K562 (cell line): ENCODE measurements around the gene CENPV. TPM values are rescaled to one million over a fixed set of nuclear protein-coding genes. Genes with fewer than 3 reads are reported as not detected.

Experiments
- ATF7 ChIP-seq: fragments of 450-650 bp; IDR thresholded peaks from 2 replicates; pipeline ENCODE4 v1.7.1; 2014; ENCODE audit warnings: mild to moderate bottlenecking, moderate library complexity
- BDP1 ChIP-seq: IDR thresholded peaks from 3 replicates; pipeline ENCODE4 v1.6.1; 2011; ENCODE audit not compliant: insufficient read length, insufficient read depth
- CBFA2T3 ChIP-seq: fragments of 450-650 bp; IDR thresholded peaks from 2 replicates; pipeline ENCODE4 v1.6.1; 2017
- CBX8 ChIP-seq: fragments of 200-600 bp; sonication (generic); IDR thresholded peaks from 2 replicates; pipeline ENCODE4 v1.6.1; 2012; ENCODE audit warnings: borderline replicate concordance, mixed run types, low read depth, mild to moderate bottlenecking, moderate library complexity, mixed read lengths, low read length, control low read depth, inconsistent platforms; ENCODE audit not compliant: poor library complexity, severe bottlenecking; ENCODE audit errors: extremely low read depth
- CHD2 ChIP-seq: IDR thresholded peaks from 2 replicates; pipeline ENCODE4 v1.6.1; 2011; ENCODE audit warnings: low read depth, low read length
- EP300 ChIP-seq: IDR thresholded peaks from 2 replicates; pipeline ENCODE4 v1.6.1; 2012; ENCODE audit warnings: low read length, improper control_type of control experiment
- FUS ChIP-seq: fragments of 200-400 bp; formaldehyde crosslinking; optimal IDR thresholded peaks from 2 replicates; pipeline ENCODE3; 2017; ENCODE audit warnings: low read depth, low read length
- HDAC8 ChIP-seq: fragments of 450-650 bp; IDR thresholded peaks from 2 replicates; pipeline ENCODE4 v1.6.1; 2016; ENCODE audit warnings: mild to moderate bottlenecking, missing genetic modification characterization, moderate library complexity, missing compliant biosample characterization
- MTA2 ChIP-seq: fragments of 450-650 bp; IDR thresholded peaks from 2 replicates; pipeline ENCODE4 v1.6.1; 2016; ENCODE audit warnings: low read depth
- MTA3 ChIP-seq: fragments of 450-650 bp; formaldehyde crosslinking; IDR thresholded peaks from 2 replicates; pipeline ENCODE4 v1.6.1; 2017; ENCODE audit warnings: mild to moderate bottlenecking, borderline replicate concordance
- MYNN ChIP-seq, 2 experiments: sonication (generic); formaldehyde crosslinking in 1 of 2; IDR thresholded peaks; 2 replicates each; pipeline versions ENCODE4 v1.5.0 to v1.6.1; 2016 to 2020; ENCODE audit warnings: antibody characterized with exemption in 1 of 2, missing genetic modification reagents in 1 of 2
- NBN ChIP-seq: fragments of 450-650 bp; IDR thresholded peaks from 2 replicates; pipeline ENCODE4 v1.6.1; 2016; ENCODE audit warnings: low read depth, mild to moderate bottlenecking
- RBM14 ChIP-seq: fragments of 200-400 bp; formaldehyde crosslinking; IDR thresholded peaks from 2 replicates; pipeline ENCODE4 v1.6.1; 2018; ENCODE audit warnings: low read depth, mild to moderate bottlenecking, low read length, moderate library complexity, borderline replicate concordance; ENCODE audit not compliant: insufficient read depth
- TGIF2 ChIP-seq: sonication (generic); formaldehyde crosslinking; IDR thresholded peaks from 2 replicates; pipeline ENCODE4 v1.8.1; 2022; ENCODE audit warnings: mild to moderate bottlenecking, missing genetic modification reagents, moderate library complexity
- TOE1 ChIP-seq, 2 experiments: fragments of 450-650 bp in 1 of 2; sonication (generic) in 1 of 2; formaldehyde crosslinking in 1 of 2; IDR thresholded peaks; 2 replicates each; pipeline versions ENCODE4 v1.7.1 to v1.8.0; 2016 to 2022; ENCODE audit warnings: borderline replicate concordance in 2 of 2, mild to moderate bottlenecking in 2 of 2, antibody characterized with exemption in 1 of 2, inconsistent platforms in 1 of 2, low read depth in 1 of 2, missing genetic modification reagents in 1 of 2, moderate library complexity in 1 of 2
- ZNF174 ChIP-seq: fragments of 250-450 bp; sonication (Bioruptor Pico); IDR thresholded peaks from 2 replicates; pipeline ENCODE4 v1.4.0; 2020; ENCODE audit warnings: mild to moderate bottlenecking
- ZNF24 ChIP-seq: fragments of 450-650 bp; IDR thresholded peaks from 2 replicates; pipeline ENCODE4 v1.6.1; 2016
- ZNF644 ChIP-seq: fragments of 200-800 bp; sonication (Bioruptor generic); IDR thresholded peaks from 2 replicates; pipeline ENCODE4 v1.6.1; 2016; ENCODE audit warnings: low read depth, missing genetic modification characterization, missing compliant biosample characterization
- polyA plus RNA-seq, 8 experiments: library from polyadenylated mRNA; depleted of rRNA in 4 of 8; stranded (reverse) in 5 of 8; unstranded in 3 of 8; fragments of >200 nt; fragmentation: Nextera tagmentation in 2 of 8; fragmentation: Illumina TruSeq in 1 of 8; extraction: Ambion mirVana in 2 of 8; extraction: Trizol in 1 of 8; gene quantifications; 2 replicates each; pipeline versions ENCODE4 v1.2.1 to v1.2.3, GENCODE V29; 2011 to 2014; ENCODE audit warnings: inconsistent platforms in 1 of 8, missing spikeins in 1 of 8
- total RNA-seq, 7 experiments: library from RNA; depleted of rRNA in 6 of 7; stranded (reverse); fragments of >200 nt in 6 of 7; fragmentation: Illumina TruSeq in 2 of 7; extraction: Trizol in 2 of 7; gene quantifications; 2 replicates each; pipeline versions ENCODE4 v1.2.1 to v1.2.3, GENCODE V29; 2011 to 2021; ENCODE audit warnings: low replicate concordance in 1 of 7
- TF ChIP-seq, protein P1 (sequence below): sonication (generic); formaldehyde crosslinking; IDR thresholded peaks from 2 replicates; pipeline ENCODE4 v1.9.0; 2022; ENCODE audit warnings: mild to moderate bottlenecking, missing genetic modification reagents
- TF ChIP-seq, protein P2 (sequence below): IDR thresholded peaks from 3 replicates; pipeline ENCODE4 v1.6.1; 2011; ENCODE audit warnings: borderline replicate concordance, mild to moderate bottlenecking; ENCODE audit not compliant: insufficient read length, insufficient read depth
- TF ChIP-seq, protein P3 (sequence below), 2 experiments: fragments of 450-650 bp; conservative IDR thresholded peaks; 2 replicates each; pipeline ENCODE4 v1.6.1; 2017; ENCODE audit warnings: mild to moderate bottlenecking in 2 of 2, moderate library complexity in 2 of 2
- TF ChIP-seq, protein P4 (sequence below): sonication (generic); formaldehyde crosslinking; IDR thresholded peaks from 2 replicates; pipeline ENCODE4 v1.9.0; 2022; ENCODE audit warnings: mild to moderate bottlenecking, missing genetic modification reagents

The CENPV gene
- total and polyA plus RNA-seq, 9 of the 15 experiments (the other 6 are each of a cell fraction or from before 2014, with no cell fraction given): 17.8 to 131 (median 89.3) TPM

DNA sequence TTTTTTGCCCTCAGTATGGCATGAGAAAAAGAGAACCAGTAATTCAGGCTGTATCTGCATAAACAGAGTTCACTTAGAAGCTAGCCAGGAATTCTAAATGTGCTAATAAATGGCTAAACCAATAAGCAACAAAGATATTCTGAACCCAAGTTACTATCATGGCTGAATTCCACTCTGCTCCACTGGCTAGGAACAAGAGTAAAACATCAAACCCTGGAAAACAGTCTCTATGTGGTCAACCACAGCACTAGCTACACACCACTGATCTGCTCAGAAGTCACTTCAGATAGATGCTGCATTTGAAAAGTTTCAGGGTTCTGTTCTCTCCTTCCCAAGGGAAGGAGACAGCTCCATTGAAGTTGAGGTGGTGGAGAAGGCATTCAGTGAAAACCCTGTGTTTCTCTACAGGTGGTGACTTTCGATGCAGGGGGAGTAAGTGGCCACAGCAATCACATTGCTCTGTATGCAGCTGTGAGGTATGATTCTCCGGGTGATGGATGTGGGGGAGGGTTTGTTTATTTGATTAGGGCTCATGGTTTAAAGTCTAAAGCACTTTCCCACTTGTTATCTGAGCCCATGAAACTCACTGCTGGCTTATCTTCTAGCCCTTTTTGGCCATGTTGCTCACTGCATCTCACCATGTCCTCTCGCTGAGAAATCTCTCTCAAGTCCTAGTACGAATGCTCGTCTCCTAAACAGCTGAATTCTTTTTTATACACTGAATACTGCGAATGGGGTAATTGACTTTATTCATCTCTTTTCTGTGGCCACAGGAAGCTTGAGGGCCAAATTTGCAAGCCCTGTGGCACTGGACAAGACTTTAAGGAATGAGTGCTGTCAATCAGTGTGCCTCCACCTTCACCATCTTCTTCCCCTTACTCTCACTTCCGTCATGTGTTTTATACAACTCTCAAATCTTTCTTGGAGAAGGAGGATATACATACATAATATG lies 39.9 kb downstream of the CENPV start (continued):
- TF ChIP-seq, protein P1, sequence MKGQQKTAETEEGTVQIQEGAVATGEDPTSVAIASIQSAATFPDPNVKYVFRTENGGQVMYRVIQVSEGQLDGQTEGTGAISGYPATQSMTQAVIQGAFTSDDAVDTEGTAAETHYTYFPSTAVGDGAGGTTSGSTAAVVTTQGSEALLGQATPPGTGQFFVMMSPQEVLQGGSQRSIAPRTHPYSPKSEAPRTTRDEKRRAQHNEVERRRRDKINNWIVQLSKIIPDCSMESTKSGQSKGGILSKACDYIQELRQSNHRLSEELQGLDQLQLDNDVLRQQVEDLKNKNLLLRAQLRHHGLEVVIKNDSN (CRISPR knock-in tag): no peak
- 0 out of 2 replicates have a peak, but pooled peaks have one; percentile 11 for TF ChIP-seq MYNN (IDR thresholded peaks at IDR 0.05)
- TF ChIP-seq MYNN (CRISPR knock-in tag; IDR thresholded peaks at IDR 0.05): no peak
- peak; percentile 74; the same call in 1 of the 2 replicates for TF ChIP-seq NBN
- TF ChIP-seq ZNF24: no peak; the same call in 1 of the 2 replicates
- TF ChIP-seq, protein P2, sequence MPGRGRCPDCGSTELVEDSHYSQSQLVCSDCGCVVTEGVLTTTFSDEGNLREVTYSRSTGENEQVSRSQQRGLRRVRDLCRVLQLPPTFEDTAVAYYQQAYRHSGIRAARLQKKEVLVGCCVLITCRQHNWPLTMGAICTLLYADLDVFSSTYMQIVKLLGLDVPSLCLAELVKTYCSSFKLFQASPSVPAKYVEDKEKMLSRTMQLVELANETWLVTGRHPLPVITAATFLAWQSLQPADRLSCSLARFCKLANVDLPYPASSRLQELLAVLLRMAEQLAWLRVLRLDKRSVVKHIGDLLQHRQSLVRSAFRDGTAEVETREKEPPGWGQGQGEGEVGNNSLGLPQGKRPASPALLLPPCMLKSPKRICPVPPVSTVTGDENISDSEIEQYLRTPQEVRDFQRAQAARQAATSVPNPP: no peak
- TF ChIP-seq ATF7: 0 out of 2 replicates have a peak, but pooled peaks have one; percentile 16
- TF ChIP-seq CBX8: no peak
- no peak for TF ChIP-seq HDAC8 (tag)
- no peak for TF ChIP-seq TOE1 (IDR thresholded peaks at IDR 0.05; ENCODE audit: borderline replicate concordance)
- no peak for TF ChIP-seq TOE1 (CRISPR knock-in tag; IDR thresholded peaks at IDR 0.05; ENCODE audit: borderline replicate concordance, low read depth)
- TF ChIP-seq MTA2: peak; percentile 84
- no peak for TF ChIP-seq ZNF644
- TF ChIP-seq BDP1: no peak
- peak; percentile 71 for TF ChIP-seq EP300
- TF ChIP-seq MTA3: peak; percentile 22; the same call in 1 of the 2 replicates
- no peak for TF ChIP-seq CHD2
- peak; percentile 97 for TF ChIP-seq CBFA2T3
- no peak for TF ChIP-seq RBM14
- TF ChIP-seq, protein P3, sequence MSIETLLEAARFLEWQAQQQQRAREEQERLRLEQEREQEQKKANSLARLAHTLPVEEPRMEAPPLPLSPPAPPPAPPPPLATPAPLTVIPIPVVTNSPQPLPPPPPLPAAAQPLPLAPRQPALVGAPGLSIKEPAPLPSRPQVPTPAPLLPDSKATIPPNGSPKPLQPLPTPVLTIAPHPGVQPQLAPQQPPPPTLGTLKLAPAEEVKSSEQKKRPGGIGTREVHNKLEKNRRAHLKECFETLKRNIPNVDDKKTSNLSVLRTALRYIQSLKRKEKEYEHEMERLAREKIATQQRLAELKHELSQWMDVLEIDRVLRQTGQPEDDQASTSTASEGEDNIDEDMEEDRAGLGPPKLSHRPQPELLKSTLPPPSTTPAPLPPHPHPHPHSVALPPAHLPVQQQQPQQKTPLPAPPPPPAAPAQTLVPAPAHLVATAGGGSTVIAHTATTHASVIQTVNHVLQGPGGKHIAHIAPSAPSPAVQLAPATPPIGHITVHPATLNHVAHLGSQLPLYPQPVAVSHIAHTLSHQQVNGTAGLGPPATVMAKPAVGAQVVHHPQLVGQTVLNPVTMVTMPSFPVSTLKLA (conservative IDR thresholded peaks at IDR 0.05): peak in 1 of 2 experiments; percentile 63; a peak in 3 of 4 replicates
- TF ChIP-seq FUS: no peak
- TF ChIP-seq, protein P4, sequence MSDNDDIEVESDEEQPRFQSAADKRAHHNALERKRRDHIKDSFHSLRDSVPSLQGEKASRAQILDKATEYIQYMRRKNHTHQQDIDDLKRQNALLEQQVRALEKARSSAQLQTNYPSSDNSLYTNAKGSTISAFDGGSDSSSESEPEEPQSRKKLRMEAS (CRISPR knock-in tag): peak; percentile 56; the same call in 1 of the 2 replicates
- TF ChIP-seq TGIF2 (CRISPR knock-in tag): no peak
- TF ChIP-seq ZNF174 (CRISPR knock-in tag): no peak
